Right lobe of liver (tissue), 6 donors: ENCODE results near the gene EPHA1. TPM values are rescaled to one million over a fixed set of nuclear protein-coding genes. Genes with fewer than 3 reads are reported as not detected.

Experiments used
- ATAC-seq, 4 donors: fragments of 200-7000 bp; cut with Tn5 transposase; one replicate each; pipeline ENCODE4 v1.9.1; 2020; ENCODE audit warnings: mild to moderate bottlenecking in 4 of 4, moderate library complexity in 4 of 4
- DNase-seq, 3 donors: peaks; one replicate each; pipeline ENCODE4 v3.0.0-alpha.2; 2020
- H3K27ac ChIP-seq, 3 donors: fragments of 200-600 bp; one replicate each; pipeline ENCODE4 v1.8.0; 2022
- H3K27me3 ChIP-seq, 2 donors: fragments of 200-600 bp; one replicate each; pipeline ENCODE4 v1.8.0; 2022
- H3K36me3 ChIP-seq, 4 donors: fragments of 200-600 bp; sonication (generic) in 1 of 4; one replicate each; pipeline versions ENCODE4 v1.5.1 to v1.8.0; 2017 to 2022; ENCODE audit warnings: control low read depth in 1 of 4
- H3K4me1 ChIP-seq, 4 donors: fragments of 200-600 bp; sonication (generic) in 1 of 4; one replicate each; pipeline versions ENCODE4 v1.5.1 to v1.8.0; 2017 to 2022; ENCODE audit warnings: control low read depth in 1 of 4
- H3K4me3 ChIP-seq, 3 donors: fragments of 200-600 bp; one replicate each; pipeline ENCODE4 v1.8.0; 2022
- H3K9me3 ChIP-seq, 4 donors: fragments of 200-600 bp; sonication (generic) in 1 of 4; one replicate each; pipeline versions ENCODE4 v1.5.1 to v1.8.0; 2017 to 2022; ENCODE audit warnings: control low read depth in 1 of 4
- POLR2A ChIP-seq: fragments of 450-650 bp; IDR thresholded peaks from one replicate; pipeline ENCODE4 v1.6.1; 2017; ENCODE audit warnings: antibody characterized with exemption, mild to moderate bottlenecking
- WGBS: methylation state at CpG from one replicate; pipeline ENCODE4 v1.1.6; 2018; ENCODE audit warnings: low coverage, low lambda C conversion rate; ENCODE audit not compliant: insufficient coverage; ENCODE audit errors: missing lambda C conversion rate; 5-methylcytosine and 5-hydroxymethylcytosine counted together
- intact Hi-C, 2 donors: fragments of 100-400 bp; cut with DNase I; formaldehyde crosslinking; loops; one replicate each; pipeline versions ENCODE4 v1.11.2 to v1.14.1; 2022
- total RNA-seq, 6 experiments: library from RNA; depleted of rRNA in 2 of 6; stranded (reverse); fragments of >200 nt in 2 of 6; fragmentation: NEBNext Ultra II Directional in 3 of 6; extraction: Animal tissue kit (Norgen Biotek cat#: 25700) in 3 of 6; gene quantifications; one replicate each; pipeline versions ENCODE4 v1.1.0 to v1.2.4, GENCODE V29; 2016 to 2023
- TF ChIP-seq, protein P1 (sequence below), 4 donors: fragments of 200-600 bp in 3 of 4; fragments of 450-650 bp in 1 of 4; IDR thresholded peaks; one replicate each; pipeline versions ENCODE4 v1.5.1 to v1.8.0; 2016 to 2022; ENCODE audit warnings: antibody characterized with exemption in 4 of 4, mild to moderate bottlenecking in 2 of 4
- donor health status: DM: no; HTN: yes; CAD: no.
- donor health status: DM: no; HTN: no; CAD: no.
- donor health status: DM: no; HTN: no; CAD: no.
- donor health status: DM: no; HTN: yes; CAD: no.
- donor health status: DM: no; HTN: yes; CAD: no.

Gene EPHA1
- total RNA-seq, 6 experiments from 2014 or later = 12.6 to 41.3 (median 16.5) TPM

DNA sequence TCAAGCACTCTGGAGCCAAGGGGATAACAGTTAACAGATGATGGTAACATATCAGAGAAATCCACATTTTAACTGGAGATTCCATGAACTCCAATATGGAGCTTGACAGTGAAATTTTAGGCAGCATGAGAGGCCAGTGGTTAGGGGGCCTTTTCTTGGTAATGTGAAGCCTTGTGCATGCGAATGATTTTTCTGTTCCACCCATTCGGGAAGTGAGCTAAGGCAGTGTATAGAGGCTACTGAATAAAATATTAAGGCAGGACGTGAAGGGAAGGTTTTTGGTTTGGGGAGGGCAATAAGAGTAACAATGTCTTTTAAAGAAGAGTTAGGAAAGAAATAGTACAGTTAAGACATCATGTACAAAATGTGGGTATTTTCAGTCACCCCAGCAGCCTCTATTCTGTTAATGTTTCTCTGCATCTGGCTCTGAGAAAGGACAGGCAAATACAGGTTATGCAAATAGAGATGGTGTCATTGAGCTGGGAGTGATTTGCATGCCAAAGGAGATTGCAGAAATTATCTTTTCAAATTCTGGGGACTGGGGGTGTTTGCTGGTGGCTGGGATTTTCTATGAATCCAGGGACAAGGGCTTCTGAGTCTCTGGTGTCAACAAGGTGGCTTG is 27.8 kb upstream of the EPHA1 start:
- ATAC-seq (peak; percentile 77 to 84 (median 80)), DNase-seq (no peak)
- intact Hi-C loops = no loop called here
- no peak for TF ChIP-seq POLR2A
- Histone ChIP-seq H3K36me3 (no peaks in the 10 kb centered on the region), H3K4me1 (peaks cover 0 to 35% (median 18%) of the 10 kb centered on the region in 4 donors), H3K27ac (peak overlapping the region in 2 of 3 donors; percentile 52 to 60), H3K9me3 (no peaks in the 10 kb centered on the region), H3K27me3 (no peaks in the 10 kb centered on the region), H3K4me3 (no peak overlapping the region)
- 32% methylated on average over 3 of the region's 3 CpGs for whole genome bisulfite sequencing

DNA sequence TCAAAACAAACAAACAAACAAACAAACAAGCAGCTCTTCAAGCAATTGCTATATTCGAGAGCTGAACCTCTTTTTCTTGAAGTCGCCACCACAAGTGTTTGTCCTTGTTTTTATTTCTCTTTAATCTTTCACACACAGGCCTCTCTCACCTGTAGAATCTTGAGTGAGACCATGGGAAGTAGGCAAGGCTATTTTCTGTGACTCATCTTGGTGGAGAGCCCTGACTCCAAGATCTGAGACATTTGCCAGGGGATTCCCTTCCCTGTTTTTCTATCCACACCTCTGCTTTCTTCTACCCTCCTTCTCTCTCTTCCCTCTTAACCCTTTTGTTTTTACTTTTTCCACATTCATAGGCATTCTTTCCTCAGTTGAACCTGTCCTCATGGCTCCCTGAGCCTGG is 26.6 kb upstream of the EPHA1 start:
- H3K4me1 ChIP-seq = peaks cover 0 to 35% (median 18%) of the 10 kb centered on the region in 4 donors
- whole genome bisulfite sequencing = 70% methylated on average over 2 of the region's 2 CpGs
- H3K27ac ChIP-seq = peak overlapping the region in 2 of 3 donors; percentile 47 to 60
- no peak for DNase-seq
- H3K4me3 ChIP-seq = no peak overlapping the region
- no peak for ATAC-seq
- no peaks in the 10 kb centered on the region for H3K9me3 ChIP-seq
- intact Hi-C loops = no loop called here
- H3K27me3 ChIP-seq = no peaks in the 10 kb centered on the region
- no peaks in the 10 kb centered on the region for H3K36me3 ChIP-seq
- TF ChIP-seq POLR2A = no peak
- TF ChIP-seq, protein P1, sequence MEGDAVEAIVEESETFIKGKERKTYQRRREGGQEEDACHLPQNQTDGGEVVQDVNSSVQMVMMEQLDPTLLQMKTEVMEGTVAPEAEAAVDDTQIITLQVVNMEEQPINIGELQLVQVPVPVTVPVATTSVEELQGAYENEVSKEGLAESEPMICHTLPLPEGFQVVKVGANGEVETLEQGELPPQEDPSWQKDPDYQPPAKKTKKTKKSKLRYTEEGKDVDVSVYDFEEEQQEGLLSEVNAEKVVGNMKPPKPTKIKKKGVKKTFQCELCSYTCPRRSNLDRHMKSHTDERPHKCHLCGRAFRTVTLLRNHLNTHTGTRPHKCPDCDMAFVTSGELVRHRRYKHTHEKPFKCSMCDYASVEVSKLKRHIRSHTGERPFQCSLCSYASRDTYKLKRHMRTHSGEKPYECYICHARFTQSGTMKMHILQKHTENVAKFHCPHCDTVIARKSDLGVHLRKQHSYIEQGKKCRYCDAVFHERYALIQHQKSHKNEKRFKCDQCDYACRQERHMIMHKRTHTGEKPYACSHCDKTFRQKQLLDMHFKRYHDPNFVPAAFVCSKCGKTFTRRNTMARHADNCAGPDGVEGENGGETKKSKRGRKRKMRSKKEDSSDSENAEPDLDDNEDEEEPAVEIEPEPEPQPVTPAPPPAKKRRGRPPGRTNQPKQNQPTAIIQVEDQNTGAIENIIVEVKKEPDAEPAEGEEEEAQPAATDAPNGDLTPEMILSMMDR (IDR thresholded peaks at IDR 0.05) = no peak

DNA sequence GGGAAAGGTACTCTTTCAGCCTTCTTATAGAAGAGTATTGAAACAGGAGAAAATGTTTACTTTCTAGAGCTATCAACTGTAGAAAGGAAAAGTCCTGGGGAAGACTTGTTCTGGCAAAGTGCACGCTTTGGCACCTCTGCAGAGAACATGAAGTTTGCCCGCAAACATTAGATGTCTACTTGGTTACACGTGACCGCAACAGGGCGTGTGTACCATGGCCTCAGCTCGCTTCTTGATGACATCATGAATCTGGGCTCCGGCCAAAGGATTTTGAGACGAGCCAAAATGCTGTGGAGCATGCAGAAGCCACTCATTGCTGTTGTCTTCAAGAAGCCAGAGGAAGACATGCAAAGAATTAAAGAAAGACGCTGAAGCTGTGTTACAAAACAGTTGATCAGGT is 26.0 kb upstream of the EPHA1 start:
- intact Hi-C loops = no loop called here
- ATAC-seq (peak; percentile 81 to 96 (median 88)), DNase-seq (peak; percentile 67 to 95 (median 88))
- H3K4me3 ChIP-seq = no peak overlapping the region
- H3K27me3 ChIP-seq = no peaks in the 10 kb centered on the region
- peak overlapping the region in 2 of 3 donors; percentile 47 to 60 for H3K27ac ChIP-seq
- no peaks in the 10 kb centered on the region for H3K9me3 ChIP-seq
- TF ChIP-seq, protein P1 (IDR thresholded peaks at IDR 0.05) = no peak
- no peak for TF ChIP-seq POLR2A
- 26% methylated on average over 7 of the region's 9 CpGs for WGBS
- H3K36me3 ChIP-seq = no peaks in the 10 kb centered on the region
- peaks cover 0 to 35% (median 18%) of the 10 kb centered on the region in 4 donors for H3K4me1 ChIP-seq

DNA sequence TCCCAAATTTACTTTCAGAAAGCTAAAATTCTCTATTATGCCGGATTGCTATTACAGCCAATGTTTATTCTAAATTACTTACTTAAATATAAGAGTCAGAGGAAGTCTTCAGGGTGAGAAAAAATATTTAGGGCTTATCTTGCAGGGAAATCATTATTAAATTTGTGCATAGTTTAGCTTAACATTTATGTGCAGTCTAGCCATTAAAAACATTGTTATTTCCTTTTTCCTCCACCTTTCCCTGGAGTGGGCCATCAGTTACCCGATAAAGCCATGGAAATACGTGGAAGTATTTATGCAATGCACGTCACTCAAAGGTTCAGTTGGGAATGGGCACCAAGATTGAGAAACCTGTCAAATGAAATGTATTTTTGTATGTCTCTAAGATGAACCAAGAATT is 25.1 kb upstream of the EPHA1 start:
- TF ChIP-seq, protein P1 (IDR thresholded peaks at IDR 0.05) = no peak
- intact Hi-C loops = no loop called here
- Histone ChIP-seq H3K27me3 (no peaks in the 10 kb centered on the region), H3K9me3 (no peaks in the 10 kb centered on the region), H3K4me1 (peaks cover 0 to 35% (median 18%) of the 10 kb centered on the region in 4 donors), H3K27ac (no peak overlapping the region), H3K36me3 (no peaks in the 10 kb centered on the region), H3K4me3 (no peak overlapping the region)
- 73% methylated on average over 4 of the region's 4 CpGs for WGBS
- DNase-seq (no peak), ATAC-seq (no peak)

DNA sequence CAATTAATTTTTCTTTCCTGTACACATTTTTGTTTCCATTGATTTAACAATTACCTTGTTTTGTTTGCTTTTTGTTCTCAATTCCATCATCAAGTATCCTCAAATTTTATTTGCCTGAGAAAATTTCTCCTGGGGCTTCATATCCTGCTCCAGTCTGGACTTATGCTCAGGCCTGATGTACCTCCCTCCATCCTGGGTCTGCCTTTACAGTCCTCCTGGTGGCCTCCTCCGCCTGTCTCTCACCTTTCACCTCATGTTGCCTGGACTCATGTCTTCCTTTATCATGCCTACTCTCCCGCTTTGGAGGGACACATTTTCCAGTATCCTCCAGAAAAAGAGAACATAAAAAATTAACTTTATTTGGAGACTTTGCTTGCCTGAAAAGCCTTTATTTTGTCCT is 22.5 kb upstream of the EPHA1 start:
- ATAC-seq (no peak), DNase-seq (no peak)
- Histone ChIP-seq H3K9me3 (no peaks in the 10 kb centered on the region), H3K36me3 (no peaks in the 10 kb centered on the region), H3K27me3 (no peaks in the 10 kb centered on the region), H3K4me1 (peaks cover 0 to 27% (median 11%) of the 10 kb centered on the region in 4 donors), H3K27ac (no peak overlapping the region), H3K4me3 (no peak overlapping the region)
- 100% methylated on average over 2 of the region's 2 CpGs for WGBS
- intact Hi-C loops = no loop called here
- TF ChIP-seq POLR2A = no peak
- TF ChIP-seq, protein P1 (IDR thresholded peaks at IDR 0.05) = no peak
